ENCODE measurements around the gene KRTAP2-3.

KRTAP2-3 gene

DNA sequence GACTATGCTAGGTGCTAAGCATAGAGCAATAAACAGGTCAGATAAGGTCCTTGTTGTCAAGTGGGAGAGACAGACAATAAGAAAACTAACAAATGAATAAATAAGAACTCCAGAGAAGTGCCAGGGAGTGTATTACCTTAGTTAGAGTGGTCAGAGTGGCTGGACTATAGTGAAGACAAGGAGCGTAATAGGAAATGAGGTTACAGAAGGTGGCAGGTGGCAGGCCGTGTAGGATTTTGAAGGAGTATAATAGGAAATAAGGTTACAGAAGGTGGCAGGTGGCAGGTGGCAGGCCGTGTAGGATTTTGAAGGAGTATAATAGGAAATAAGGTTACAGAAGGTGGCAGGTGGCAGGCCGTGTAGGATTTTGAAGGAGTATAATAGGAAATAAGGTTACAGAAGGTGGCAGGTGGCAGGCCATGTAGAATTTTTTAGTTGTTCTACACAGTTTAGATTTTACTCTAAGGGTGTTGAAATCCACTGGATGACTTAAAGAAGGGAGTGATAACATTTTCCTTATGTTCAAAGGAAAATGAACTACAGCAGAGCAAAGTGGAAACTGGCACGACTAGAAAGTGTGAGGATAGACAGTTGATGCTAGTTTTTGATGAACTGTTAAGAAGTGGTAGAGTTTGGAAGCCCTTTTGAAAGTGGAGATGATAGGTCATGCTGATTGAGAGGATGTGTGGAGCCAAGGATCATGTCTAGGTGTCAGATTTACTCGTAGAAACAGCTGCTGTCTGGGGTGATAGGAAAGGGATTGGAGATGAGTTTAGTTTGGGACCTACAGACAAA lies 47.4 kb downstream of the KRTAP2-3 start:
- TF ChIP-seq, protein P1, sequence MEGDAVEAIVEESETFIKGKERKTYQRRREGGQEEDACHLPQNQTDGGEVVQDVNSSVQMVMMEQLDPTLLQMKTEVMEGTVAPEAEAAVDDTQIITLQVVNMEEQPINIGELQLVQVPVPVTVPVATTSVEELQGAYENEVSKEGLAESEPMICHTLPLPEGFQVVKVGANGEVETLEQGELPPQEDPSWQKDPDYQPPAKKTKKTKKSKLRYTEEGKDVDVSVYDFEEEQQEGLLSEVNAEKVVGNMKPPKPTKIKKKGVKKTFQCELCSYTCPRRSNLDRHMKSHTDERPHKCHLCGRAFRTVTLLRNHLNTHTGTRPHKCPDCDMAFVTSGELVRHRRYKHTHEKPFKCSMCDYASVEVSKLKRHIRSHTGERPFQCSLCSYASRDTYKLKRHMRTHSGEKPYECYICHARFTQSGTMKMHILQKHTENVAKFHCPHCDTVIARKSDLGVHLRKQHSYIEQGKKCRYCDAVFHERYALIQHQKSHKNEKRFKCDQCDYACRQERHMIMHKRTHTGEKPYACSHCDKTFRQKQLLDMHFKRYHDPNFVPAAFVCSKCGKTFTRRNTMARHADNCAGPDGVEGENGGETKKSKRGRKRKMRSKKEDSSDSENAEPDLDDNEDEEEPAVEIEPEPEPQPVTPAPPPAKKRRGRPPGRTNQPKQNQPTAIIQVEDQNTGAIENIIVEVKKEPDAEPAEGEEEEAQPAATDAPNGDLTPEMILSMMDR (IDR thresholded peaks at IDR 0.05; ENCODE audit: low read depth, low read length, missing control alignments), result no peak
- in situ Hi-C loops (cut with HindIII; ENCODE audit: low sequenced_read_pairs), result no loop called here
- H3K4me3 ChIP-seq (ENCODE audit: low read depth, low read length), result no peak overlapping the region
- no peak for DNase-seq (ENCODE audit: low read depth)

DNA sequence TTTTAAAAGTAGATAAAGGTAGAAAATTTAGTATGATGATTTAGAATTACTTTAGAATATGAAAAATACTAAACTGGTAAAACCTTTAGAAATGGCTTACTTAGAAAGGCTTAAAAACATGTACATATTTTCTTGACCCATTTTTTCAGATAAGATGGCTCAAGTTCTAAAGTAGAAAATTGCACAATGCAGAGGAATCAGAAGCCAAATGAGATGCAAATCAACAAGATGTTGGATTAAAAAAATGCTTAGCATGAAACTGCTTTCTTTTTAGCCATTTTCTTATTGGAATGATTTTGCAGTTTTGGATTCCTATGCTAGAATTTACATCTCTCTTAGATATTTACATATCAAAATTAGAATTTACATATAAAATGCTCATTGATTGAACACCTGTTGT lies 49.5 kb downstream of the KRTAP2-3 start:
- no peak for DNase-seq (ENCODE audit: low read depth)
- TF ChIP-seq, protein P1 (IDR thresholded peaks at IDR 0.05; ENCODE audit: low read depth, low read length, missing control alignments), result no peak
- in situ Hi-C loops (cut with HindIII; ENCODE audit: low sequenced_read_pairs), result no loop called here
- H3K4me3 ChIP-seq (ENCODE audit: low read depth, low read length), result no peak overlapping the region

GRCh38 chr17:41009936-41010335 lies 50.0 kb downstream of the KRTAP2-3 start:
- in situ Hi-C loops (cut with HindIII; ENCODE audit: low sequenced_read_pairs), result no loop called here
- DNase-seq (ENCODE audit: low read depth), result no peak
- H3K4me3 ChIP-seq (ENCODE audit: low read depth, low read length), result no peak overlapping the region
- TF ChIP-seq, protein P1 (IDR thresholded peaks at IDR 0.05; ENCODE audit: low read depth, low read length, missing control alignments), result no peak

- no peak for DNase-seq (ENCODE audit: low read depth)
- in situ Hi-C loops (cut with HindIII; ENCODE audit: low sequenced_read_pairs), result no loop called here
- TF ChIP-seq, protein P1 (IDR thresholded peaks at IDR 0.05; ENCODE audit: low read depth, low read length, missing control alignments), result no peak
- no peak overlapping the region for H3K4me3 ChIP-seq (ENCODE audit: low read depth, low read length)
These were observed 50.6 kb downstream of the KRTAP2-3 start for GRCh38 chr17:41009301-41009760.
